Mucosa of rectum (tissue), 2 donors: ENCODE data around the gene CAMK2D.

Experiments used
- H3K27ac ChIP-seq, 2 donors: one replicate each; pipeline ENCODE4 v1.7.0; 2013; ENCODE audit warnings: inconsistent platforms in 2 of 2, low read depth in 2 of 2, low read length in 2 of 2
- H3K27me3 ChIP-seq, 2 donors: one replicate each; pipeline ENCODE4 v1.7.0; 2013; ENCODE audit warnings: low read length in 2 of 2; ENCODE audit not compliant: control insufficient read depth in 2 of 2, insufficient read depth in 2 of 2
- H3K36me3 ChIP-seq, 2 donors: one replicate each; pipeline ENCODE4 v1.7.0; 2013; ENCODE audit warnings: low read length in 2 of 2; ENCODE audit not compliant: control insufficient read depth in 2 of 2, insufficient read depth in 2 of 2
- H3K4me1 ChIP-seq, 2 donors: one replicate each; pipeline ENCODE4 v1.7.0; 2013; ENCODE audit warnings: low read length in 2 of 2, mild to moderate bottlenecking in 1 of 2; ENCODE audit not compliant: control insufficient read depth in 2 of 2, insufficient read depth in 2 of 2
- H3K4me3 ChIP-seq, 2 donors: one replicate each; pipeline ENCODE4 v1.7.0; 2013; ENCODE audit warnings: low read length in 2 of 2
- H3K9ac ChIP-seq, 2 donors: one replicate each; pipeline ENCODE4 v1.7.0; 2013; ENCODE audit warnings: low read length in 2 of 2, low read depth in 1 of 2, mild to moderate bottlenecking in 1 of 2
- H3K9me3 ChIP-seq, 2 donors: one replicate each; pipeline ENCODE4 v1.7.0; 2013; ENCODE audit warnings: low read length in 2 of 2; ENCODE audit not compliant: control insufficient read depth in 2 of 2
- donor health status: healthy.
- donor health status: Normal muscosa, but diverticular disease.

The CAMK2D gene

GRCh38 chr4:113675731-113676697, 85.5 kb downstream of the CAMK2D start:
- H3K36me3 ChIP-seq: peaks cover 0 to 3% of the 10 kb centered on the region in 2 donors
- H3K9me3 ChIP-seq: no peaks in the 10 kb centered on the region
- H3K27ac ChIP-seq: no peak overlapping the region
- H3K27me3 ChIP-seq: no peaks in the 10 kb centered on the region
- H3K9ac ChIP-seq: no peak overlapping the region
- H3K4me3 ChIP-seq: no peak overlapping the region
- peaks cover 0 to 7% of the 10 kb centered on the region in 2 donors for H3K4me1 ChIP-seq

GRCh38 chr4:113674733-113675132, 86.8 kb downstream of the CAMK2D start:
- Histone ChIP-seq H3K36me3 (peaks cover 0 to 3% of the 10 kb centered on the region in 2 donors), H3K9ac (no peak overlapping the region), H3K9me3 (no peaks in the 10 kb centered on the region), H3K27ac (no peak overlapping the region), H3K27me3 (no peaks in the 10 kb centered on the region), H3K4me3 (no peak overlapping the region), H3K4me1 (peaks cover 0 to 7% of the 10 kb centered on the region in 2 donors)

- Histone ChIP-seq H3K9ac (no peak overlapping the region), H3K36me3 (peaks cover 0 to 3% of the 10 kb centered on the region in 2 donors), H3K4me3 (no peak overlapping the region), H3K9me3 (no peaks in the 10 kb centered on the region), H3K27ac (no peak overlapping the region), H3K27me3 (no peaks in the 10 kb centered on the region), H3K4me1 (peaks cover 0 to 7% of the 10 kb centered on the region in 2 donors)
Measured at GRCh38 chr4:113674251-113674650, 87.3 kb downstream of the CAMK2D start.

- no peak overlapping the region for H3K27ac ChIP-seq
- peaks cover 0 to 3% of the 10 kb centered on the region in 2 donors for H3K36me3 ChIP-seq
- no peak overlapping the region for H3K4me3 ChIP-seq
- no peaks in the 10 kb centered on the region for H3K27me3 ChIP-seq
- H3K9ac ChIP-seq: no peak overlapping the region
- peaks cover 0 to 7% of the 10 kb centered on the region in 2 donors for H3K4me1 ChIP-seq
- H3K9me3 ChIP-seq: no peaks in the 10 kb centered on the region
Measured at GRCh38 chr4:113673450-113673849, 88.1 kb downstream of the CAMK2D start.

- Histone ChIP-seq H3K4me3 (no peak overlapping the region), H3K27ac (no peak overlapping the region), H3K4me1 (no peaks in the 10 kb centered on the region), H3K36me3 (no peaks in the 10 kb centered on the region), H3K27me3 (no peaks in the 10 kb centered on the region), H3K9ac (no peak overlapping the region), H3K9me3 (no peaks in the 10 kb centered on the region)
Measured at GRCh38 chr4:113666386-113667114, 95.0 kb downstream of the CAMK2D start.

GRCh38 chr4:113665036-113665435, 96.5 kb downstream of the CAMK2D start:
- H3K27me3 ChIP-seq: no peaks in the 10 kb centered on the region
- no peaks in the 10 kb centered on the region for H3K4me1 ChIP-seq

GRCh38 chr4:113662581-113662980, 99.0 kb downstream of the CAMK2D start:
- H3K9ac ChIP-seq: no peak overlapping the region
- H3K27ac ChIP-seq: no peak overlapping the region
- no peaks in the 10 kb centered on the region for H3K27me3 ChIP-seq
- H3K4me3 ChIP-seq: no peak overlapping the region
- H3K36me3 ChIP-seq: peaks cover 0 to 3% of the 10 kb centered on the region in 2 donors
- peaks cover 0 to 6% of the 10 kb centered on the region in 2 donors for H3K4me1 ChIP-seq
- no peaks in the 10 kb centered on the region for H3K9me3 ChIP-seq

More at GRCh38 chr4:113665036-113665435, 96.5 kb downstream of the CAMK2D start:
- Histone ChIP-seq H3K36me3 (no peaks in the 10 kb centered on the region), H3K9ac (no peak overlapping the region), H3K9me3 (no peaks in the 10 kb centered on the region), H3K27ac (no peak overlapping the region), H3K4me3 (no peak overlapping the region)

- Histone ChIP-seq H3K27ac (no peak overlapping the region), H3K4me3 (no peak overlapping the region), H3K4me1 (peaks cover 0 to 6% of the 10 kb centered on the region in 2 donors), H3K36me3 (peaks cover 0 to 3% of the 10 kb centered on the region in 2 donors), H3K9ac (no peak overlapping the region), H3K9me3 (no peaks in the 10 kb centered on the region), H3K27me3 (no peaks in the 10 kb centered on the region)
Measured at GRCh38 chr4:113659127-113659526, 102.4 kb downstream of the CAMK2D start.

- no peak overlapping the region for H3K4me3 ChIP-seq
- peaks cover 0 to 3% of the 10 kb centered on the region in 2 donors for H3K36me3 ChIP-seq
- H3K9ac ChIP-seq: no peak overlapping the region
- H3K27me3 ChIP-seq: no peaks in the 10 kb centered on the region
- peaks cover 0 to 6% of the 10 kb centered on the region in 2 donors for H3K4me1 ChIP-seq
- H3K9me3 ChIP-seq: no peaks in the 10 kb centered on the region
- H3K27ac ChIP-seq: no peak overlapping the region
Measured at GRCh38 chr4:113657586-113658233, 103.8 kb downstream of the CAMK2D start.
